Peyer's patch (tissue), 4 donors: Measurements from ENCODE around the gene WIPF2. TPM values are rescaled to one million over a fixed set of nuclear protein-coding genes. Genes with fewer than 3 reads are reported as not detected.

Source experiments
- DNase-seq, 3 donors: peaks; one replicate each; pipeline ENCODE4 v3.0.0-alpha.2; 2017 to 2019
- H3K27ac ChIP-seq, 4 donors: fragments of 200-600 bp; sonication (generic); one replicate each; pipeline ENCODE4 v1.5.1; 2016 to 2019
- H3K27me3 ChIP-seq, 2 donors: fragments of 200-600 bp; sonication (generic); one replicate each; pipeline ENCODE4 v1.5.1; 2019
- H3K36me3 ChIP-seq, 3 donors: fragments of 200-600 bp; sonication (generic); one replicate each; pipeline ENCODE4 v1.5.1; 2016 to 2019
- H3K4me1 ChIP-seq, 4 donors: fragments of 200-600 bp; sonication (generic); one replicate each; pipeline ENCODE4 v1.5.1; 2016 to 2019
- H3K4me3 ChIP-seq, 4 donors: fragments of 200-600 bp; sonication (generic); 1 replicate in 3 of 4; 2 replicates in 1 of 4; pipeline ENCODE4 v1.5.1; 2016 to 2019; ENCODE audit warnings: mild to moderate bottlenecking in 1 of 4
- H3K9me3 ChIP-seq, 4 donors: fragments of 200-600 bp; sonication (generic); one replicate each; pipeline ENCODE4 v1.5.1; 2016 to 2019; ENCODE audit warnings: mild to moderate bottlenecking in 1 of 4
- POLR2A ChIP-seq, 2 donors: fragments of 450-650 bp; IDR thresholded peaks; one replicate each; pipeline ENCODE4 v1.5.1; 2017; ENCODE audit warnings: antibody characterized with exemption in 2 of 2, mild to moderate bottlenecking in 2 of 2, moderate library complexity in 2 of 2
- total RNA-seq, 4 donors: library from RNA; depleted of rRNA; stranded (reverse); fragments of >200 nt; gene quantifications; one replicate each; pipeline ENCODE4 v1.1.0, GENCODE V29; 2016
- TF ChIP-seq, protein P1 (sequence below), 6 experiments: fragments of 450-650 bp in 4 of 6; fragments of 200-600 bp in 2 of 6; sonication (generic) in 1 of 6; IDR thresholded peaks; one replicate each; pipeline ENCODE4 v1.5.1; 2017 to 2019; ENCODE audit warnings: antibody characterized with exemption in 6 of 6, mild to moderate bottlenecking in 3 of 6, moderate library complexity in 1 of 6

Gene WIPF2
- total RNA-seq, 4 donors from 2014 or later: 20.6 to 34.3 (median 26.8) TPM

DNA sequence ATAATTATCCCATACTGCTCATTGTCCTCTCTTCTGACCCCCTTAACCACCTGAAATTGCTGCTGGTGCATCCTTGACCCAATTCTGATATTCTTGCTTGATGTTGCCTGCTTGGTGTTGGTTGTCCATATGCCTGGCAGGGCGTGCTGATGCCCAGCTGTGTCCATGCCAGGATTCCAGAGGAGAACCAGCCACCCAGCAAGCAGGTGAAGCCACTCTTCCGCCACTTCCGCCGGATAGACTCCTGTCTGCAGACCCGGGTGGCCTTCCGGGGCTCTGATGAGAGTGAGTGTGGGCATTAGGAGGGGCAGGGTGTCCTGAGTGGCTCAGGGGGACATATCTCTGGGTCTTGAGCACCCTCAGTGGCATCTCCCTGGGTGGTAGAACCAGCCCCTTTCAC is 30.4 kb upstream of the WIPF2 start:
- Histone ChIP-seq H3K27me3 (no peaks in the 10 kb centered on the region), H3K9me3 (no peaks in the 10 kb centered on the region), H3K27ac (no peak overlapping the region), H3K36me3 (peaks cover 0 to 36% (median 0%) of the 10 kb centered on the region in 3 donors), H3K4me1 (peaks cover 0 to 18% (median 6%) of the 10 kb centered on the region in 4 donors), H3K4me3 (no peak overlapping the region)
- no peak for TF ChIP-seq POLR2A (IDR thresholded peaks at IDR 0.05)
- TF ChIP-seq, protein P1, sequence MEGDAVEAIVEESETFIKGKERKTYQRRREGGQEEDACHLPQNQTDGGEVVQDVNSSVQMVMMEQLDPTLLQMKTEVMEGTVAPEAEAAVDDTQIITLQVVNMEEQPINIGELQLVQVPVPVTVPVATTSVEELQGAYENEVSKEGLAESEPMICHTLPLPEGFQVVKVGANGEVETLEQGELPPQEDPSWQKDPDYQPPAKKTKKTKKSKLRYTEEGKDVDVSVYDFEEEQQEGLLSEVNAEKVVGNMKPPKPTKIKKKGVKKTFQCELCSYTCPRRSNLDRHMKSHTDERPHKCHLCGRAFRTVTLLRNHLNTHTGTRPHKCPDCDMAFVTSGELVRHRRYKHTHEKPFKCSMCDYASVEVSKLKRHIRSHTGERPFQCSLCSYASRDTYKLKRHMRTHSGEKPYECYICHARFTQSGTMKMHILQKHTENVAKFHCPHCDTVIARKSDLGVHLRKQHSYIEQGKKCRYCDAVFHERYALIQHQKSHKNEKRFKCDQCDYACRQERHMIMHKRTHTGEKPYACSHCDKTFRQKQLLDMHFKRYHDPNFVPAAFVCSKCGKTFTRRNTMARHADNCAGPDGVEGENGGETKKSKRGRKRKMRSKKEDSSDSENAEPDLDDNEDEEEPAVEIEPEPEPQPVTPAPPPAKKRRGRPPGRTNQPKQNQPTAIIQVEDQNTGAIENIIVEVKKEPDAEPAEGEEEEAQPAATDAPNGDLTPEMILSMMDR (IDR thresholded peaks at IDR 0.05): no peak
- no peak for DNase-seq

DNA sequence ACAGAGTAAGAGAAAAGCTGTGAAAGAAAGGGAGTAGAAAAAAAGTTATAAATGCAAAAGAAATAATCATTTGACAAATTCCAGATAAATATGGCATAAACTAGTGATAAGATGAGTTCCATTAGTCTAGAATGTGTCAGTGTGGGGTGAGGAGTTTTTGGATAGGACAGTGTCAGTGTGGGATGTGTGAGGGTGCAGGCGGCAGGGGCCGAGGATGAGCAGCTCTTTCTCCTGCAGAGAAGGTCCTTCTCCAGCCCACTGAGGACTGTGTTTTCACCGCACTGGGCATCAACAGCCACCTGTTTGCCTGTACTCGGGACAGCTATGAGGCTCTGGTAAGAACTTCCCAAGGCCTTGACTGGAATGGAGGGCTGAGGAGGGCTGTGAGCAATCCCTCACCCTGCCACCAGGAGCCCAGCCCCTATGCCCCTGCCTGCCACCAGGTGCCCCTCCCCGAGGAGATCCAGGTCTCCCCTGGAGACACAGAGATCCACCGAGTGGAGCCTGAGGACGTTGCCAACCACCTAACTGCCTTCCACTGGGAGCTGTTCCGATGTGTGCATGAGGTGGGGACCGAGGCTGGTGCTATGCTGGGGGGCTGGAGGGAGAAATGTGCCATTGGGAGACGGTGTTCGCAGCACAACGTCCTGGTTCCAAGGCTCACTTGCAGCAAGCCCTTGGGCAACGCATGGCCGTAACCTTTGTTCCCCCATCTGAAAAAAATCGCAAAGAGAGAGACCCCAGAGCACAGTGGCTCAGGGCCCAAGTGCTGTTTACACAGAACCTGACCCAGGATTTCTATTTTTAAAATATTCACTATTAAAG is 28.7 kb upstream of the WIPF2 start:
- Histone ChIP-seq H3K9me3 (no peaks in the 10 kb centered on the region), H3K36me3 (peaks cover 0 to 38% (median 0%) of the 10 kb centered on the region in 3 donors), H3K27ac (peak overlapping the region in 1 of 4 donors; percentile 74), H3K4me3 (peak overlapping the region in 2 of 4 donors; percentile 57 to 67), H3K4me1 (peaks cover 0 to 18% (median 6%) of the 10 kb centered on the region in 4 donors), H3K27me3 (no peaks in the 10 kb centered on the region)
- DNase-seq: no peak
- TF ChIP-seq POLR2A (IDR thresholded peaks at IDR 0.05): no peak
- TF ChIP-seq, protein P1 (IDR thresholded peaks at IDR 0.05): peak in 5 of 6 experiments; percentile 16 to 29 (median 21)

DNA sequence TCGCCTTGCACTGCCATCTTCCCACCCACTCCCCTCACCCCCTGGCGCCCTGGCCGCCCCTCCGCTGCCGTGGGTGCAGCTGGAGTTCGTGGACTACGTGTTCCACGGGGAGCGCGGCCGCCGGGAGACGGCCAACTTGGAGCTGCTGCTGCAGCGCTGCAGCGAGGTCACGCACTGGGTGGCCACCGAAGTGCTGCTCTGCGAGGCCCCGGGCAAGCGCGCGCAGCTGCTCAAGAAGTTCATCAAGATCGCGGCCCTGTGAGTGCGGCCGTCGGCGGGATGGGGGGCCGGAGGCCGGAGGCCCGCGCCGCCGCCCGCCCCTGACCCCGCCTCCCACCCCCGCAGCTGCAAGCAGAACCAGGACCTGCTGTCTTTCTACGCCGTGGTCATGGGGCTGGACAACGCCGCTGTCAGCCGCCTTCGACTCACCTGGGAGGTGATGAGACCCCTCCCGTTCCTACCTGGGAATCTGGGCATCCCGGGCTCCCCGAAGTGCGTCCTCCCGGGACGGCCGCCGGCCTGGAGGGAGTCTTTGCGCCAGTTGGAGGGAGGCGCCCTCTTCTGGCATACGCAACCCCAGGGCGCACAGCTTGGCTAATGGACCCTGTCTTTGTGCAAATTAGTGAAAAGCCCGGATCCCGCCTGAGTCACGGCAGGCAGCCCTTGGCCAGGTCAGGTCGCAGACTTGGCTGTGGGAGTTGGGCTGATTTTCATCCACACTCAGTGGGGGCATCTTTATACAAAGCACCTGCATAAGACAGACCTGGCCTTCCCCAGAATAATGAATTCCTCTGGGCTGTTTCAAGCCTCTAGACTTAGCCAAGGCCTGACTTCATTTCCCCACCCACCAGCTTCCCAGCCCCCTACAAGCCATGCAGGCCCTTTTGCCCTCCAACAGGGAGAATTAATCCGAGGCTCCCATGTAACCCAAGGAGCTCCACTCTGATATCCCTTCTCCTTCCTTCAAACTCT is 27.6 kb upstream of the WIPF2 start:
- TF ChIP-seq, protein P1 (IDR thresholded peaks at IDR 0.05): peak; percentile 16 to 70 (median 62)
- TF ChIP-seq POLR2A (IDR thresholded peaks at IDR 0.05): no peak
- no peaks in the 10 kb centered on the region for H3K27me3 ChIP-seq
- peaks cover 0 to 38% (median 0%) of the 10 kb centered on the region in 3 donors for H3K36me3 ChIP-seq
- H3K4me1 ChIP-seq: peaks cover 0 to 18% (median 6%) of the 10 kb centered on the region in 4 donors
- H3K4me3 ChIP-seq: peak overlapping the region; percentile 42 to 67 (median 54)
- DNase-seq: peak; percentile 81 to 90 (median 83)
- no peaks in the 10 kb centered on the region for H3K9me3 ChIP-seq
- peak overlapping the region in 2 of 4 donors; percentile 61 to 74 for H3K27ac ChIP-seq

DNA sequence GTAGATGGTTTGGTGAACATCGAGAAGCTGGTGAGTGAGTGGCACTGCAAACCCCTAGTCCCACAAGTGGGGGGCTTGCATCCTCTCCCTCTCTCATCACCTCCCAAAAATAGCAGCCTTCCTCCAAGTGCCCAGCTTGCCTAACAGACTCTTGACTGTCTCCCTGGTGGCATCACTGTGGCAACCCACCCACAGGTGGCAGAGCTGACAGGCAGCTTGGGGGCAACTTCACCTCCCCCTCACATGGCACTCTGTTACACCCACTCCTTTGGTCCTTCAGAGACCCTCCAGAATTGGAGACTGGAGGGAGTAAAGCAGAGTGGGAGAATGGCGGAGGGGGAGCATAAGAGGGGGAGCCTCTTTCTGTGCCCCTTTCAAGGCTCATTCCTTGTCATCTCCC is 26.1 kb upstream of the WIPF2 start:
- H3K9me3 ChIP-seq: no peaks in the 10 kb centered on the region
- TF ChIP-seq, protein P1 (IDR thresholded peaks at IDR 0.05): no peak
- no peak for TF ChIP-seq POLR2A (IDR thresholded peaks at IDR 0.05)
- H3K4me1 ChIP-seq: peaks cover 0 to 18% (median 6%) of the 10 kb centered on the region in 4 donors
- peaks cover 0 to 38% (median 0%) of the 10 kb centered on the region in 3 donors for H3K36me3 ChIP-seq
- no peak for DNase-seq
- H3K27ac ChIP-seq: no peak overlapping the region
- H3K27me3 ChIP-seq: no peaks in the 10 kb centered on the region
- no peak overlapping the region for H3K4me3 ChIP-seq

DNA sequence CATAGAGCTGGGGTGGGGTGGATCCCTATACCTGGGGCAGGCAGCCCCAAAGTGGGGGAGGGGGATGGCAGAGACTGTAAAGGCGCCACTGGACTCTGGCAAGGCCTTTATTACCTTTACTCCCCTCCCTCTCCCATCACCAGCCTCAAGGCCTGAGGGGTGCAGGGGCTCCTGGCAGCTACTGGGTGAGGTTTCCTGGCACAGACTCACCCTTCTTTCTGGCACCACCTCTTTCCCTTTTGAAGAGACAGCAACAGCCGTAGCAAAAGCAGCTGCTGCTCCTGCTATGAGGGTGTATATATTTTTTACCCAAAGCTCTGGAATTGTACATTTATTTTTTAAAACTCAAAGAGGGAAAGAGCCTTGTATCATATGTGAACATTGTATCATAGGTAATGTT is 24.3 kb upstream of the WIPF2 start:
- Histone ChIP-seq H3K4me1 (peaks cover 0 to 18% (median 6%) of the 10 kb centered on the region in 4 donors), H3K4me3 (no peak overlapping the region), H3K27ac (no peak overlapping the region), H3K27me3 (no peaks in the 10 kb centered on the region), H3K9me3 (no peaks in the 10 kb centered on the region), H3K36me3 (peaks cover 0 to 24% (median 0%) of the 10 kb centered on the region in 3 donors)
- DNase-seq: no peak
- TF ChIP-seq POLR2A (IDR thresholded peaks at IDR 0.05): no peak
- TF ChIP-seq, protein P1 (IDR thresholded peaks at IDR 0.05): no peak
